Limb (tissue), 2 donors: ENCODE measurements around the gene PTPRS.
"Not testable (repeated sequence)": the region's sequence is repeated elsewhere in the genome, so short reads cannot be mapped to it uniquely, and the experiment has no call there.

Experiments
- DNase-seq, 2 donors: peaks; one replicate each; pipeline ENCODE4 v3.0.0-alpha.2; 2016; ENCODE audit errors: extremely low spot score in 2 of 2

The PTPRS gene

GRCh38 chr19:5340637-5341447 lies at the start of gene PTPRS:
PTPRS (minus strand) TSS chr19:5340812; CDS start chr19:5286140, 54,672 bp downstream.
- peak; percentile 78 to 96 for DNase-seq

GRCh38 chr19:5389353-5389752 lies 48.7 kb upstream of the PTPRS start:
- DNase-seq = no peak

- DNase-seq = no peak
Measured at GRCh38 chr19:5387472-5387871, 46.9 kb upstream of the PTPRS start.

GRCh38 chr19:5386841-5387240 lies 46.2 kb upstream of the PTPRS start:
- DNase-seq = no peak

GRCh38 chr19:5381197-5381596 lies 40.6 kb upstream of the PTPRS start:
- not testable (repeated sequence) for DNase-seq

- DNase-seq = no peak
Measured at GRCh38 chr19:5380215-5380919, 39.8 kb upstream of the PTPRS start.

- no peak for DNase-seq
Measured at GRCh38 chr19:5376928-5377327, 36.3 kb upstream of the PTPRS start.

GRCh38 chr19:5372572-5373200 lies 32.1 kb upstream of the PTPRS start:
- DNase-seq = no peak

- DNase-seq = peak in 1 of 2 donors; percentile 56
Measured at GRCh38 chr19:5369962-5370367, 29.4 kb upstream of the PTPRS start.

GRCh38 chr19:5369304-5369703 lies 28.7 kb upstream of the PTPRS start:
- no peak for DNase-seq

GRCh38 chr19:5367530-5368133 lies 27.0 kb upstream of the PTPRS start:
- DNase-seq = no peak

GRCh38 chr19:5365905-5366304 lies 25.3 kb upstream of the PTPRS start:
- no peak for DNase-seq

GRCh38 chr19:5364674-5365073 lies 24.1 kb upstream of the PTPRS start:
- no peak for DNase-seq

- not testable (repeated sequence) for DNase-seq
Measured at GRCh38 chr19:5361839-5362238, 21.2 kb upstream of the PTPRS start.

- DNase-seq = no peak
Measured at GRCh38 chr19:5361407-5361806, 20.8 kb upstream of the PTPRS start.

GRCh38 chr19:5360003-5360780 lies 19.6 kb upstream of the PTPRS start:
- no peak for DNase-seq

GRCh38 chr19:5358173-5358800 lies 17.7 kb upstream of the PTPRS start:
- no peak for DNase-seq

GRCh38 chr19:5357584-5357983 lies 17.0 kb upstream of the PTPRS start:
- DNase-seq = no peak

- DNase-seq = no peak
Measured at GRCh38 chr19:5356918-5357317, 16.3 kb upstream of the PTPRS start.

- DNase-seq = no peak
Measured at GRCh38 chr19:5356428-5356827, 15.8 kb upstream of the PTPRS start.

- no peak for DNase-seq
Measured at GRCh38 chr19:5355693-5356092, 15.1 kb upstream of the PTPRS start.
